Measurements from ENCODE around the gene KATNB1.
"Not testable (repeated sequence)": the region's sequence is repeated elsewhere in the genome, so short reads cannot be mapped to it uniquely, and the experiment has no call there.

The KATNB1 gene

GRCh38 chr16:57743886-57744641, 8.5 kb downstream of the KATNB1 start:
- no peak for DNase-seq (ENCODE audit: low read depth)

GRCh38 chr16:57744642-57744903, 9.0 kb downstream of the KATNB1 start:
- DNase-seq (ENCODE audit: low read depth): no peak

GRCh38 chr16:57745768-57746167, 10.2 kb downstream of the KATNB1 start:
- DNase-seq (ENCODE audit: low read depth): no peak

GRCh38 chr16:57746316-57746715, 10.7 kb downstream of the KATNB1 start:
- not testable (repeated sequence) for DNase-seq (ENCODE audit: low read depth)

- no peak for DNase-seq (ENCODE audit: low read depth)
Observed at GRCh38 chr16:57747091-57747490, 11.5 kb downstream of the KATNB1 start.

- DNase-seq (ENCODE audit: low read depth): no peak
Observed at GRCh38 chr16:57747496-57747895, 11.9 kb downstream of the KATNB1 start.

GRCh38 chr16:57747996-57748395, 12.4 kb downstream of the KATNB1 start:
- no peak for DNase-seq (ENCODE audit: low read depth)

GRCh38 chr16:57748596-57748995, 13.0 kb downstream of the KATNB1 start:
- no peak for DNase-seq (ENCODE audit: low read depth)

GRCh38 chr16:57749101-57749692, 13.6 kb downstream of the KATNB1 start:
- no peak for DNase-seq (ENCODE audit: low read depth)

- DNase-seq (ENCODE audit: low read depth): no peak
Observed at GRCh38 chr16:57749856-57750452, 14.4 kb downstream of the KATNB1 start.

- DNase-seq (ENCODE audit: low read depth): no peak
Observed at GRCh38 chr16:57750796-57751538, 15.4 kb downstream of the KATNB1 start.

GRCh38 chr16:57751539-57752202, 16.1 kb downstream of the KATNB1 start:
- DNase-seq (ENCODE audit: low read depth): no peak

- DNase-seq (ENCODE audit: low read depth): no peak
Observed at GRCh38 chr16:57752203-57752580, 16.6 kb downstream of the KATNB1 start.

GRCh38 chr16:57752581-57753447, 17.2 kb downstream of the KATNB1 start:
- DNase-seq (ENCODE audit: low read depth): no peak

- no peak for DNase-seq (ENCODE audit: low read depth)
Observed at GRCh38 chr16:57753448-57754353, 18.1 kb downstream of the KATNB1 start.

- DNase-seq (ENCODE audit: low read depth): no peak
Observed at GRCh38 chr16:57754354-57755060, 18.9 kb downstream of the KATNB1 start.

GRCh38 chr16:57755061-57755684, 19.6 kb downstream of the KATNB1 start:
- no peak for DNase-seq (ENCODE audit: low read depth)

- DNase-seq (ENCODE audit: low read depth): no peak
Observed at GRCh38 chr16:57755726-57756423, 20.3 kb downstream of the KATNB1 start.
